ENCODE results near the gene CNTN4.

CNTN4 gene

GRCh38 chr3:2454865-2455264 lies 356.2 kb downstream of the CNTN4 start:
- TF ChIP-seq POLR2AphosphoS5 (IDR thresholded peaks at IDR 0.05; ENCODE audit: low read depth) (no peak), REST (IDR thresholded peaks at IDR 0.05; ENCODE audit: insufficient replicate concordance, low read depth) (no peak), CTCF (IDR thresholded peaks at IDR 0.05; ENCODE audit: insufficient read depth, low read length) (no peak), GABPA (IDR thresholded peaks at IDR 0.05; ENCODE audit: low read depth) (no peak), SPI1 (IDR thresholded peaks at IDR 0.05; ENCODE audit: borderline replicate concordance, low read depth) (no peak)
- Histone ChIP-seq H3K27me3 (ENCODE audit: insufficient read depth, poor library complexity, severe bottlenecking) (no peaks in the 10 kb centered on the region), H3K4me3 (replicated peaks; ENCODE audit: insufficient read depth, low read length) (no peak overlapping the region), H3K27ac (replicated peaks) (no peak overlapping the region)
- no peak for DNase-seq (ENCODE audit: low read depth in 1 of 2, low spot score in 1 of 2)

GRCh38 chr3:2456788-2457187 lies 358.1 kb downstream of the CNTN4 start:
- no peaks in the 10 kb centered on the region for H3K27me3 ChIP-seq (ENCODE audit: insufficient read depth, poor library complexity, severe bottlenecking)
- no peak for DNase-seq (ENCODE audit: low read depth in 1 of 2, low spot score in 1 of 2)
- no peak overlapping the region for H3K27ac ChIP-seq (replicated peaks)
- no peak overlapping the region for H3K4me3 ChIP-seq (replicated peaks; ENCODE audit: insufficient read depth, low read length)
- no peak for TF ChIP-seq GABPA (IDR thresholded peaks at IDR 0.05; ENCODE audit: low read depth)
- TF ChIP-seq POLR2AphosphoS5 (IDR thresholded peaks at IDR 0.05; ENCODE audit: low read depth): no peak
- no peak for TF ChIP-seq REST (IDR thresholded peaks at IDR 0.05; ENCODE audit: insufficient replicate concordance, low read depth)
- no peak for TF ChIP-seq SPI1 (IDR thresholded peaks at IDR 0.05; ENCODE audit: borderline replicate concordance, low read depth)

- TF ChIP-seq SPI1 (IDR thresholded peaks at IDR 0.05; ENCODE audit: borderline replicate concordance, low read depth): no peak
- no peak for TF ChIP-seq GABPA (IDR thresholded peaks at IDR 0.05; ENCODE audit: low read depth)
- TF ChIP-seq REST (IDR thresholded peaks at IDR 0.05; ENCODE audit: insufficient replicate concordance, low read depth): no peak
- TF ChIP-seq CTCF (IDR thresholded peaks at IDR 0.05; ENCODE audit: insufficient read depth, low read length): no peak
- TF ChIP-seq POLR2AphosphoS5 (IDR thresholded peaks at IDR 0.05; ENCODE audit: low read depth): no peak
- H3K27me3 ChIP-seq (ENCODE audit: insufficient read depth, poor library complexity, severe bottlenecking): no peaks in the 10 kb centered on the region
- H3K4me3 ChIP-seq (replicated peaks; ENCODE audit: insufficient read depth, low read length): no peak overlapping the region
- DNase-seq (ENCODE audit: low read depth in 1 of 2, low spot score in 1 of 2): no peak
- no peak overlapping the region for H3K27ac ChIP-seq (replicated peaks)
These were observed 360.1 kb downstream of the CNTN4 start for GRCh38 chr3:2458816-2459215.
